ENCODE measurements around the gene KLHL22.

The KLHL22 gene

DNA sequence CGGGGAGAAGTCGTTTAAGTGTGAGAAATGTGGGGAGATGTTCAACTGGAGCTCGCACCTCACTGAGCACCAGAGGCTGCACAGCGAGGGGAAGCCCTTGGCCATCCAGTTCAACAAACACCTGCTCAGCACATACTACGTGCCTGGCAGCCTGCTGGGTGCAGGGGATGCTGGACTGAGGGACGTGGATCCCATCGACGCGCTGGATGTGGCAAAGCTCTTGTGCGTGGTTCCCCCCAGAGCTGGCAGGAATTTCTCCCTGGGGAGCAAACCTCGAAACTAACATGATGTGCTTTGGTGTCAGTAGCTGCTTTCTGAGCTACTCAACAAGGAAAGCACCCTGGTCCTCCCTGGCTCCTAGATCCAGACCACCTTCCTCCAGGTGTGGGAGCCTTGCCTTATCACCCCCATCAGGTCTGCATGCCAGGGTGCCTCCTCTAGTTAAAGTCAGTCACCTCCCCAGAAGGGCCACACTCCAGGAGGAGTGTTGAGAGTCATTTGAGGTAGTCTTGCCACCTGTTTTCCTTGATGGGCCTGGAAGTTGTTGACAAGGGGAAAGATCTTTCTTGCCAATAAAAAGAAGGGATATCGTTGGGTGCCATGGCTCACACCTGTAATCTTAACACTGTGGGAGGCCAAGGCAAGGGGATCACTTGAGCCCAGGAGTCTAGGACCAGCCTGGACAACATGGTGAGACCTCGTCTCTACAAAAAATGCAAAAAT, 88.7 kb downstream of the KLHL22 start:
- Histone ChIP-seq H3K4me1 (ENCODE audit: insufficient read depth, low read length, poor library complexity, severe bottlenecking) (peaks cover 7% of the 10 kb centered on the region), H3K9me3 (ENCODE audit: insufficient read depth, low read depth, low read length) (no peaks in the 10 kb centered on the region), H3K36me3 (ENCODE audit: insufficient read depth, low read length) (peaks cover 18% of the 10 kb centered on the region; the same call in 1 of the 2 replicates), H3K4me3 (ENCODE audit: low read length, poor library complexity, severe bottlenecking) (no peak overlapping the region), H2AFZ (ENCODE audit: low read length) (no peak overlapping the region), H3K9me2 (replicated peaks; ENCODE audit: low read depth, low read length) (no peaks in the 10 kb centered on the region), H3K4me2 (ENCODE audit: low read depth, low read length, poor library complexity, severe bottlenecking) (no peak overlapping the region), H3K27me3 (ENCODE audit: insufficient read depth, low read length, poor library complexity, severe bottlenecking) (no peaks in the 10 kb centered on the region), H3K79me2 (ENCODE audit: insufficient read depth, low read length) (no peaks in the 10 kb centered on the region), H3K9ac (ENCODE audit: low read depth, low read length, poor library complexity, severe bottlenecking) (no peak overlapping the region), H4K20me1 (ENCODE audit: insufficient read depth, low read length, poor library complexity, severe bottlenecking) (no peaks in the 10 kb centered on the region), H3F3A (ENCODE audit: low read depth) (no peaks in the 10 kb centered on the region)
- no peak for TF ChIP-seq EZH2phosphoT487 (IDR thresholded peaks at IDR 0.05; ENCODE audit: borderline replicate concordance)
- TF ChIP-seq, protein P1, sequence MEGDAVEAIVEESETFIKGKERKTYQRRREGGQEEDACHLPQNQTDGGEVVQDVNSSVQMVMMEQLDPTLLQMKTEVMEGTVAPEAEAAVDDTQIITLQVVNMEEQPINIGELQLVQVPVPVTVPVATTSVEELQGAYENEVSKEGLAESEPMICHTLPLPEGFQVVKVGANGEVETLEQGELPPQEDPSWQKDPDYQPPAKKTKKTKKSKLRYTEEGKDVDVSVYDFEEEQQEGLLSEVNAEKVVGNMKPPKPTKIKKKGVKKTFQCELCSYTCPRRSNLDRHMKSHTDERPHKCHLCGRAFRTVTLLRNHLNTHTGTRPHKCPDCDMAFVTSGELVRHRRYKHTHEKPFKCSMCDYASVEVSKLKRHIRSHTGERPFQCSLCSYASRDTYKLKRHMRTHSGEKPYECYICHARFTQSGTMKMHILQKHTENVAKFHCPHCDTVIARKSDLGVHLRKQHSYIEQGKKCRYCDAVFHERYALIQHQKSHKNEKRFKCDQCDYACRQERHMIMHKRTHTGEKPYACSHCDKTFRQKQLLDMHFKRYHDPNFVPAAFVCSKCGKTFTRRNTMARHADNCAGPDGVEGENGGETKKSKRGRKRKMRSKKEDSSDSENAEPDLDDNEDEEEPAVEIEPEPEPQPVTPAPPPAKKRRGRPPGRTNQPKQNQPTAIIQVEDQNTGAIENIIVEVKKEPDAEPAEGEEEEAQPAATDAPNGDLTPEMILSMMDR (conservative IDR thresholded peaks at IDR 0.05; ENCODE audit: low read length) = no peak

DNA sequence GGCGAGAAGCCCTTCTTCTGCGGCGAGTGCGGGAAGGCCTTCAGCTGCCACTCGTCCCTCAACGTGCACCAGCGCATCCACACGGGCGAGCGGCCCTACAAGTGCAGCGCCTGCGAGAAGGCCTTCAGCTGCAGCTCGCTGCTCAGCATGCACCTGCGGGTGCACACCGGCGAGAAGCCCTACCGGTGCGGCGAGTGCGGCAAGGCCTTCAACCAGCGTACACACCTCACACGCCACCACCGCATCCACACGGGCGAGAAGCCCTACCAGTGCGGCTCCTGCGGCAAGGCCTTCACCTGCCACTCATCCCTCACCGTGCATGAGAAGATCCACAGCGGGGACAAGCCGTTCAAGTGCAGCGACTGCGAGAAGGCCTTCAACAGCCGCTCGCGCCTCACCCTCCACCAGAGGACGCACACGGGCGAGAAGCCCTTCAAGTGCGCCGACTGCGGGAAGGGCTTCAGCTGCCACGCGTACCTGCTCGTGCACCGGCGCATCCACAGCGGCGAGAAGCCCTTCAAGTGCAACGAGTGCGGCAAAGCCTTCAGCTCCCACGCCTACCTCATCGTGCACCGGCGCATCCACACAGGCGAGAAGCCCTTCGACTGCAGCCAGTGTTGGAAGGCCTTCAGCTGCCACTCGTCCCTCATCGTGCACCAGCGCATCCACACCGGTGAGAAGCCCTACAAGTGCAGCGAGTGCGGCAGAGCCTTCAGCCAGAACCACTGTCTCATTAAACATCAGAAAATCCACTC, 89.5 kb downstream of the KLHL22 start:
- Histone ChIP-seq H2AFZ (ENCODE audit: low read length) (no peak overlapping the region), H3K27me3 (ENCODE audit: insufficient read depth, low read length, poor library complexity, severe bottlenecking) (no peaks in the 10 kb centered on the region), H4K20me1 (ENCODE audit: insufficient read depth, low read length, poor library complexity, severe bottlenecking) (no peaks in the 10 kb centered on the region), H3K9me2 (replicated peaks; ENCODE audit: low read depth, low read length) (no peaks in the 10 kb centered on the region), H3K9me3 (ENCODE audit: insufficient read depth, low read depth, low read length) (no peaks in the 10 kb centered on the region), H3K4me2 (ENCODE audit: low read depth, low read length, poor library complexity, severe bottlenecking) (no peak overlapping the region), H3K4me3 (ENCODE audit: low read length, poor library complexity, severe bottlenecking) (no peak overlapping the region), H3K79me2 (ENCODE audit: insufficient read depth, low read length) (no peaks in the 10 kb centered on the region), H3K9ac (ENCODE audit: low read depth, low read length, poor library complexity, severe bottlenecking) (no peak overlapping the region), H3F3A (ENCODE audit: low read depth) (no peaks in the 10 kb centered on the region), H3K36me3 (ENCODE audit: insufficient read depth, low read length) (peaks cover 21% of the 10 kb centered on the region; the same call in 1 of the 2 replicates), H3K4me1 (ENCODE audit: insufficient read depth, low read length, poor library complexity, severe bottlenecking) (peaks cover 7% of the 10 kb centered on the region)
- TF ChIP-seq, protein P1 (conservative IDR thresholded peaks at IDR 0.05; ENCODE audit: low read length) = no peak
- no peak for TF ChIP-seq EZH2phosphoT487 (IDR thresholded peaks at IDR 0.05; ENCODE audit: borderline replicate concordance)

DNA sequence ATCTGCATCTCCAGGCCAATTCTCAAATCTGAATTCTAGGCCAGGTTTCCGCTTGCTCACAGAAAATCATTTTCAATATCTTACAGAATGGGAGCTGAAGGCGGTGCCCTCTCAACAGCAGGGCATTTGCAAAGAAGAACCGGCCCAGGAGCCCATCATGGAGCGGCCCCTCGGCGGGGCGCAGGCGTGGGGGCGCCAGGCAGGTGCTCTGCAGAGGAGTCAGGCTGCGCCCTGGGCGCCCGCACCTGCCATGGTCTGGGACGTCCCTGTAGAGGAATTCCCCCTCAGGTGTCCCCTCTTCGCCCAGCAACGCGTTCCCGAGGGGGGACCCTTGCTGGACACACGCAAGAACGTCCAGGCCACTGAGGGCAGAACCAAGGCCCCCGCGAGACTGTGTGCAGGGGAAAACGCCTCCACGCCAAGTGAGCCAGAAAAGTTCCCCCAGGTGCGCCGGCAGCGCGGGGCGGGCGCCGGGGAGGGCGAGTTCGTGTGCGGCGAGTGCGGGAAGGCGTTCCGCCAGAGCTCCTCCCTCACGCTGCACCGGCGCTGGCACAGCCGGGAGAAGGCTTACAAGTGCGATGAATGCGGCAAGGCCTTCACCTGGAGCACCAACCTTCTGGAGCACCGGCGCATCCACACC, 90.2 kb downstream of the KLHL22 start:
- Histone ChIP-seq H3K4me3 (ENCODE audit: low read length, poor library complexity, severe bottlenecking) (no peak overlapping the region), H3K9ac (ENCODE audit: low read depth, low read length, poor library complexity, severe bottlenecking) (no peak overlapping the region), H4K20me1 (ENCODE audit: insufficient read depth, low read length, poor library complexity, severe bottlenecking) (no peaks in the 10 kb centered on the region), H2AFZ (ENCODE audit: low read length) (no peak overlapping the region), H3K79me2 (ENCODE audit: insufficient read depth, low read length) (peaks cover 4% of the 10 kb centered on the region; the same call in 1 of the 2 replicates), H3K9me3 (ENCODE audit: insufficient read depth, low read depth, low read length) (no peaks in the 10 kb centered on the region), H3K4me2 (ENCODE audit: low read depth, low read length, poor library complexity, severe bottlenecking) (no peak overlapping the region), H3K36me3 (ENCODE audit: insufficient read depth, low read length) (peaks cover 21% of the 10 kb centered on the region; the same call in 1 of the 2 replicates), H3F3A (ENCODE audit: low read depth) (no peaks in the 10 kb centered on the region), H3K27me3 (ENCODE audit: insufficient read depth, low read length, poor library complexity, severe bottlenecking) (no peaks in the 10 kb centered on the region), H3K4me1 (ENCODE audit: insufficient read depth, low read length, poor library complexity, severe bottlenecking) (peaks cover 7% of the 10 kb centered on the region), H3K9me2 (replicated peaks; ENCODE audit: low read depth, low read length) (no peaks in the 10 kb centered on the region)
- TF ChIP-seq EZH2phosphoT487 (IDR thresholded peaks at IDR 0.05; ENCODE audit: borderline replicate concordance) = no peak
- TF ChIP-seq, protein P1 (conservative IDR thresholded peaks at IDR 0.05; ENCODE audit: low read length) = no peak

All from Loucy (cell line).